HG02885 (cell line): ENCODE results near the gene IL36G.
"Not testable (repeated sequence)": the region's sequence is repeated elsewhere in the genome, so short reads cannot be mapped to it uniquely, and the experiment has no call there.

ENCODE experiments used
- ATAC-seq: cut with Tn5 transposase; IDR thresholded peaks from one replicate; pipeline ENCODE4 v1.9.1; 2021; ENCODE audit warnings: mild to moderate bottlenecking; ENCODE audit not compliant: unreplicated experiment, poor library complexity

Gene IL36G

GRCh38 chr2:112977559-112978056 lies at the start of gene IL36G:
Gene IL36G, plus strand, starts transcription at chr2:112978006. Its CDS starts 633 bp downstream, at chr2:112978639.
- no peak for ATAC-seq

- ATAC-seq = no peak
Observed at GRCh38 chr2:112933261-112933660, 44.5 kb upstream of the IL36G start.

GRCh38 chr2:112934117-112934516 lies 43.7 kb upstream of the IL36G start:
- not testable (repeated sequence) for ATAC-seq

- no peak for ATAC-seq
Observed at GRCh38 chr2:112936927-112937232, 40.9 kb upstream of the IL36G start.

GRCh38 chr2:112938904-112939303 lies 38.9 kb upstream of the IL36G start:
- no peak for ATAC-seq

- no peak for ATAC-seq
Observed at GRCh38 chr2:112939425-112939824, 38.4 kb upstream of the IL36G start.

GRCh38 chr2:112940859-112941625 lies 36.8 kb upstream of the IL36G start:
- ATAC-seq = no peak

GRCh38 chr2:112941753-112942653 lies 35.8 kb upstream of the IL36G start:
- ATAC-seq = peak; percentile 76

- ATAC-seq = no peak
Observed at GRCh38 chr2:112942654-112943002, 35.2 kb upstream of the IL36G start.

GRCh38 chr2:112944971-112945370 lies 32.8 kb upstream of the IL36G start:
- no peak for ATAC-seq

- no peak for ATAC-seq
Observed at GRCh38 chr2:112946086-112946485, 31.7 kb upstream of the IL36G start.

GRCh38 chr2:112947374-112947773 lies 30.4 kb upstream of the IL36G start:
- no peak for ATAC-seq

GRCh38 chr2:112949456-112949855 lies 28.4 kb upstream of the IL36G start:
- ATAC-seq = no peak

- no peak for ATAC-seq
Observed at GRCh38 chr2:112954364-112954763, 23.4 kb upstream of the IL36G start.

- ATAC-seq = no peak
Observed at GRCh38 chr2:112957511-112957910, 20.3 kb upstream of the IL36G start.

- ATAC-seq = peak; percentile 64
Observed at GRCh38 chr2:112958428-112959108, 19.2 kb upstream of the IL36G start.

GRCh38 chr2:112959109-112959812 lies 18.5 kb upstream of the IL36G start:
- ATAC-seq = no peak

GRCh38 chr2:112960230-112960825 lies 17.5 kb upstream of the IL36G start:
- ATAC-seq = no peak

GRCh38 chr2:112962308-112963175 lies 15.3 kb upstream of the IL36G start:
- no peak for ATAC-seq
